Gastrocnemius medialis (tissue), 4 donors: ENCODE measurements around the gene ZDHHC14.

Source experiments
- POLR2A ChIP-seq, 2 donors: fragments of 450-650 bp; IDR thresholded peaks; one replicate each; pipeline ENCODE4 v1.6.1; 2017; ENCODE audit warnings: antibody characterized with exemption in 2 of 2, mild to moderate bottlenecking in 2 of 2, moderate library complexity in 2 of 2
- TF ChIP-seq, protein P1 (sequence below), 5 experiments: fragments of 450-650 bp in 3 of 5; fragments of 200-600 bp in 2 of 5; sonication (generic) in 2 of 5; IDR thresholded peaks in 4 of 5; conservative IDR thresholded peaks in 1 of 5; 1 replicate in 4 of 5; 2 replicates in 1 of 5; pipeline ENCODE4 v1.5.1; 2016 to 2019; ENCODE audit warnings: antibody characterized with exemption in 5 of 5, mild to moderate bottlenecking in 3 of 5, moderate library complexity in 3 of 5

DNA sequence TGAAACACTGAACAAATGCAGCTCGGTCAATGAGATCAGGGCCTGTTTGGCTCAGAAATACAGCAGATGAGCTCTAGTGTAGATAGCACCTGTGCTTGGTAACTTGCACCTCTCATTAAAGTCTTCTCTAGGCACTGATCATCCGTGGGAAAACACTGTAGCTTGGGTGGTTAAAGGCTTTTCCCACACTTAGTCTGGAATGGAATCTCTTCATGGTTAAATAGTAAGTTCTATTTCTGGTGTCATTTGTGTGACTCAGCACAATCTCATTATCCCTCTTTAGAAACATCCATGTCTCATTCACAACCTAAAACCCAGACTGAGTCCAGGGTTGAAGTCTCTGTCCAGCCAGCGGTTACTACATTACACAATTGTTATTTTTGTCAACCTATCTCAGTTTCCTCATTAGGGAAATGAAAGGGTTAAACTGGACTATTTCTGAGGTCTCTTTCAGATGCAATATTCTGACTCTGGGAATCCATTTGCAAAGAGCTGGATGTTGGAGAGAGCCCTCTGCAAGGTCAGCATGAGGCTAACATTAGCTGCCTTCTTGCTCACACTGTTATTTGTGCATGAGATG, 125.0 kb downstream of the ZDHHC14 start:
- TF ChIP-seq POLR2A (IDR thresholded peaks at IDR 0.05): no peak
- TF ChIP-seq, protein P1, sequence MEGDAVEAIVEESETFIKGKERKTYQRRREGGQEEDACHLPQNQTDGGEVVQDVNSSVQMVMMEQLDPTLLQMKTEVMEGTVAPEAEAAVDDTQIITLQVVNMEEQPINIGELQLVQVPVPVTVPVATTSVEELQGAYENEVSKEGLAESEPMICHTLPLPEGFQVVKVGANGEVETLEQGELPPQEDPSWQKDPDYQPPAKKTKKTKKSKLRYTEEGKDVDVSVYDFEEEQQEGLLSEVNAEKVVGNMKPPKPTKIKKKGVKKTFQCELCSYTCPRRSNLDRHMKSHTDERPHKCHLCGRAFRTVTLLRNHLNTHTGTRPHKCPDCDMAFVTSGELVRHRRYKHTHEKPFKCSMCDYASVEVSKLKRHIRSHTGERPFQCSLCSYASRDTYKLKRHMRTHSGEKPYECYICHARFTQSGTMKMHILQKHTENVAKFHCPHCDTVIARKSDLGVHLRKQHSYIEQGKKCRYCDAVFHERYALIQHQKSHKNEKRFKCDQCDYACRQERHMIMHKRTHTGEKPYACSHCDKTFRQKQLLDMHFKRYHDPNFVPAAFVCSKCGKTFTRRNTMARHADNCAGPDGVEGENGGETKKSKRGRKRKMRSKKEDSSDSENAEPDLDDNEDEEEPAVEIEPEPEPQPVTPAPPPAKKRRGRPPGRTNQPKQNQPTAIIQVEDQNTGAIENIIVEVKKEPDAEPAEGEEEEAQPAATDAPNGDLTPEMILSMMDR (IDR thresholded peaks at IDR 0.05 in 4 of 5, conservative IDR thresholded peaks at IDR 0.05 in 1 of 5): no peak
